Osteocyte (in vitro differentiated cells): Measurements from ENCODE around the gene BABAM2. TPM values are rescaled to one million over a fixed set of nuclear protein-coding genes. Genes with fewer than 3 reads are reported as not detected.

ENCODE experiments used
- DNase-seq: peaks from one replicate; pipeline ENCODE4 v3.0.0; 2021; ENCODE audit warnings: mixed read lengths; ENCODE audit not compliant: unreplicated experiment; ENCODE audit errors: extremely low spot score
- H3K27ac Mint-ChIP-seq: one replicate; pipeline ENCODE4 v1.8.0; 2021; ENCODE audit warnings: mild to moderate bottlenecking, mixed read lengths; ENCODE audit not compliant: unreplicated experiment
- H3K27me3 Mint-ChIP-seq: one replicate; pipeline ENCODE4 v1.8.0; 2021; ENCODE audit warnings: mixed read lengths; ENCODE audit not compliant: unreplicated experiment
- H3K36me3 Mint-ChIP-seq: one replicate; pipeline ENCODE4 v1.8.0; 2021; ENCODE audit warnings: mixed read lengths; ENCODE audit not compliant: unreplicated experiment
- H3K4me1 Mint-ChIP-seq: one replicate; pipeline ENCODE4 v1.8.0; 2021; ENCODE audit warnings: mixed read lengths; ENCODE audit not compliant: unreplicated experiment
- H3K4me3 Mint-ChIP-seq: one replicate; pipeline ENCODE4 v1.8.0; 2021; ENCODE audit warnings: mild to moderate bottlenecking, moderate library complexity, mixed read lengths; ENCODE audit not compliant: unreplicated experiment
- H3K9me3 Mint-ChIP-seq: one replicate; pipeline ENCODE4 v1.8.0; 2021; ENCODE audit warnings: mixed read lengths; ENCODE audit not compliant: unreplicated experiment
- total RNA-seq: library from RNA; stranded (reverse); gene quantifications from 2 replicates; pipeline ENCODE4 v1.2.1, GENCODE V29; 2021
- TF ChIP-seq, protein P1 (sequence below): fragments of 200-600 bp; sonication (generic); IDR thresholded peaks from 2 replicates; pipeline ENCODE4 v1.5.0; 2021; ENCODE audit warnings: antibody characterized with exemption, mild to moderate bottlenecking, moderate library complexity

Gene BABAM2
- total RNA-seq, 1 donor from 2014 or later, result 43.6 TPM

- TF ChIP-seq, protein P1, sequence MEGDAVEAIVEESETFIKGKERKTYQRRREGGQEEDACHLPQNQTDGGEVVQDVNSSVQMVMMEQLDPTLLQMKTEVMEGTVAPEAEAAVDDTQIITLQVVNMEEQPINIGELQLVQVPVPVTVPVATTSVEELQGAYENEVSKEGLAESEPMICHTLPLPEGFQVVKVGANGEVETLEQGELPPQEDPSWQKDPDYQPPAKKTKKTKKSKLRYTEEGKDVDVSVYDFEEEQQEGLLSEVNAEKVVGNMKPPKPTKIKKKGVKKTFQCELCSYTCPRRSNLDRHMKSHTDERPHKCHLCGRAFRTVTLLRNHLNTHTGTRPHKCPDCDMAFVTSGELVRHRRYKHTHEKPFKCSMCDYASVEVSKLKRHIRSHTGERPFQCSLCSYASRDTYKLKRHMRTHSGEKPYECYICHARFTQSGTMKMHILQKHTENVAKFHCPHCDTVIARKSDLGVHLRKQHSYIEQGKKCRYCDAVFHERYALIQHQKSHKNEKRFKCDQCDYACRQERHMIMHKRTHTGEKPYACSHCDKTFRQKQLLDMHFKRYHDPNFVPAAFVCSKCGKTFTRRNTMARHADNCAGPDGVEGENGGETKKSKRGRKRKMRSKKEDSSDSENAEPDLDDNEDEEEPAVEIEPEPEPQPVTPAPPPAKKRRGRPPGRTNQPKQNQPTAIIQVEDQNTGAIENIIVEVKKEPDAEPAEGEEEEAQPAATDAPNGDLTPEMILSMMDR, result no peak
- Mint-ChIP-seq H3K4me3 (no peak overlapping the region), H3K36me3 (peaks cover 3% of the 10 kb centered on the region), H3K4me1 (peaks cover 51% of the 10 kb centered on the region), H3K27me3 (no peaks in the 10 kb centered on the region), H3K27ac (peak overlapping the region; percentile 84), H3K9me3 (no peaks in the 10 kb centered on the region)
- DNase-seq, result no peak
Observed at GRCh38 chr2:28320371-28320770, 429.8 kb downstream of the BABAM2 start.

DNA sequence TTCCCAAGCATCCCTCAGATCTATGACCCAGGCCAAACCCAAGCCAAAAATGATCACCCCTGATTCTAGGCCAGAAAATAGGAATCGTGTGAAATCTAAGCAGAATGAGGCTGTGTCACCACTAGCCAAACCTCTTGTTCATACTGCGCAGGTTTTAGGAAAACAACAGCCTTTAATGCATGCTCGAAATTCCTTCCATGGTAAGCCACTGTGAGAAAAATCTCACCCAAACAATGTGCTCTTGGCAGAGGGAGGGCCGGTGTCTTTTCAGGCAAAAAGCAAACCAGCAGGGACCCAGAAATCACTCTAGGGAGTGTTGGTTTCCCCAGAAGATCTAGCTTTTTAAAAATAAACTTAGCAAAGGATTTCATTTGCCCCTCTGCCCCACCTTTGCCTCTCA lies 430.9 kb downstream of the BABAM2 start:
- peaks cover 60% of the 10 kb centered on the region for H3K4me1 Mint-ChIP-seq
- peak overlapping the region; percentile 84 for H3K27ac Mint-ChIP-seq
- no peaks in the 10 kb centered on the region for H3K27me3 Mint-ChIP-seq
- no peak overlapping the region for H3K4me3 Mint-ChIP-seq
- H3K9me3 Mint-ChIP-seq, result no peaks in the 10 kb centered on the region
- peaks cover 3% of the 10 kb centered on the region for H3K36me3 Mint-ChIP-seq
- DNase-seq, result no peak
- TF ChIP-seq, protein P1, result no peak

- H3K36me3 Mint-ChIP-seq, result peaks cover 3% of the 10 kb centered on the region
- H3K4me1 Mint-ChIP-seq, result peaks cover 67% of the 10 kb centered on the region
- peak overlapping the region; percentile 84 for H3K27ac Mint-ChIP-seq
- no peaks in the 10 kb centered on the region for H3K9me3 Mint-ChIP-seq
- DNase-seq, result no peak
- TF ChIP-seq, protein P1, result no peak
- H3K4me3 Mint-ChIP-seq, result no peak overlapping the region
- no peaks in the 10 kb centered on the region for H3K27me3 Mint-ChIP-seq
Observed at GRCh38 chr2:28322051-28322450, 431.5 kb downstream of the BABAM2 start.

GRCh38 chr2:28322456-28322855 lies 431.9 kb downstream of the BABAM2 start:
- H3K9me3 Mint-ChIP-seq, result no peaks in the 10 kb centered on the region
- H3K4me1 Mint-ChIP-seq, result peaks cover 71% of the 10 kb centered on the region
- no peaks in the 10 kb centered on the region for H3K27me3 Mint-ChIP-seq
- H3K4me3 Mint-ChIP-seq, result no peak overlapping the region
- DNase-seq, result no peak
- peak overlapping the region; percentile 84 for H3K27ac Mint-ChIP-seq
- H3K36me3 Mint-ChIP-seq, result peaks cover 3% of the 10 kb centered on the region
- TF ChIP-seq, protein P1, result no peak

GRCh38 chr2:28322981-28323396 lies 432.5 kb downstream of the BABAM2 start:
- no peak for DNase-seq
- Mint-ChIP-seq H3K9me3 (no peaks in the 10 kb centered on the region), H3K4me3 (no peak overlapping the region), H3K36me3 (no peaks in the 10 kb centered on the region), H3K4me1 (peaks cover 76% of the 10 kb centered on the region), H3K27me3 (no peaks in the 10 kb centered on the region), H3K27ac (no peak overlapping the region)
- TF ChIP-seq, protein P1, result no peak
